DMS 273 treated with DMSO at 0.1 percent for 48 hours (cell line): ENCODE measurements around the gene SRCAP.

ENCODE experiments used
- DNase-seq: peaks from one replicate; lab custom pipeline; 2025; lab: John Stamatoyannopoulos, UW

The SRCAP gene

DNA sequence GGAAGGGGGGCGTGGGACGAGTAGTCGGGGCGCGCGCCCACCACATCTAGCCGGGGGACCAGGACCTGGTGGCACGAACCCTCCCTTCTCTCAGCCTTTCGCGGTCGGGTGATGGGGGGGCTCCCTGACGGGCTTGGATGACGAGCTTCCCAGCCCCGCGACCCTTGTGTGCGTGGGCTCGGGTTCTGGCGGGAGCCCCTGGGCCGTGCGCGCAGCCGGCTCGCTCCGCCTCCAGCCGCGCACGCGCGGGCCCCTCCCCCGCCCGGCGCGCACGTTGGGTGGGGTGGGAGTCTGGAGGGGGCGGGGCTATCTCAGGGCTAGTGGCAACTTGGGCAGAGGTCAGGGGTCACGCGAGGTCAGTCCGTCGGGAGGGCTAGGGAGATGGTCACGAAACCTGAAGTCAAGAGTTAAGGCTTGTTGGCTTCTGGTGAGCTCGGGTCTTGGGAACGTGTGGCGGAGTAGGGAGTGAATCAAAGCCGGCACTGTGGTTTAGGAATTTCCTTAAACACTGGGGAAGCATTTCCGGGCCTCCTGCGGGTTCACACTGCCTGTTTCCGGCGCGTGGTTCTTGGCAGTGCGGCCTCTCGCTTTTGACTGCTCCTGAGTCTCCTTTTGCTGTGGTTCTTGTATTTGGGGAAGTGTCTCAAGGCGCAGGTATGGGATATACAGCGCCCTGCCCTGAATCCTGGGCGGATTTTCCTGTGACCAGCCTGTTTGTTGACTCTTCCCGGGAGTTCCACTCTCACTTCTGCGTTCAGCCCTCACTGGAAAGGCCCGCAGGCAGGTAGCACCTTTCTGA, at the start of gene SRCAP:
Gene SRCAP (plus strand): TSS at position 356 of the 799 bp plus-strand sequence. CDS start 1,654 bp downstream, outside the sequence.
- peak; percentile 36 for DNase-seq

DNA sequence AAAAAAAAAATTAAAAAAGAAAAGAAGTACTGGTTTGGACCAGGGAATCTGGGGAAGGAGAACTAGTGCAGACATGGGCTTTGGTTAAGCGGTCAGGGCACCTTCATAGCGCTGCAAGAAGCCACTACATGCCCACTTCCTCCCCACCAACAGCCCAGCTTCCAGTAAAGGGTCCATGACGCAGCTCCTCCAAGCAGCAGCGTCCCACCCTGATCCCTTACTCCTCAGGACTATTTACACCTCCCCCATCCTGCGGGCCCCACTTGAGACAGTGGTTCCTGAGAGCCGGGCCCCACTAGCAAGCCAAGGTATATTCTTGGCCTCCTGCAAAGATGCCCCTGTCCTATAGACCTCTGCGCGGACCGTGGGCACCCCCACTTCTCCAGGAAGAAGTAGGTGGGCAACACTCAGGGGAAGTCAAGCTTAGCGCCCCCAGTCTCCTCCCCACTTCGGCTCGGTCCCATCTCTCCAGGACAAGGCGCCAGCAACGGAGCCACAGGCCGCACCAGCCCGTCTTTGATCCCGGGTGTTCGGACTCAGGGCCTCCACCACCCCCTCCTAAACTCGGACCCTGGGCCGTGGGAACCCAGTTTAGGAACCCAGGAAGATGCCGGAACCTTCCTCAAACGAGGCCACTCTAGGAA, 49.1 kb upstream of the SRCAP start:
- no peak for DNase-seq

DNA sequence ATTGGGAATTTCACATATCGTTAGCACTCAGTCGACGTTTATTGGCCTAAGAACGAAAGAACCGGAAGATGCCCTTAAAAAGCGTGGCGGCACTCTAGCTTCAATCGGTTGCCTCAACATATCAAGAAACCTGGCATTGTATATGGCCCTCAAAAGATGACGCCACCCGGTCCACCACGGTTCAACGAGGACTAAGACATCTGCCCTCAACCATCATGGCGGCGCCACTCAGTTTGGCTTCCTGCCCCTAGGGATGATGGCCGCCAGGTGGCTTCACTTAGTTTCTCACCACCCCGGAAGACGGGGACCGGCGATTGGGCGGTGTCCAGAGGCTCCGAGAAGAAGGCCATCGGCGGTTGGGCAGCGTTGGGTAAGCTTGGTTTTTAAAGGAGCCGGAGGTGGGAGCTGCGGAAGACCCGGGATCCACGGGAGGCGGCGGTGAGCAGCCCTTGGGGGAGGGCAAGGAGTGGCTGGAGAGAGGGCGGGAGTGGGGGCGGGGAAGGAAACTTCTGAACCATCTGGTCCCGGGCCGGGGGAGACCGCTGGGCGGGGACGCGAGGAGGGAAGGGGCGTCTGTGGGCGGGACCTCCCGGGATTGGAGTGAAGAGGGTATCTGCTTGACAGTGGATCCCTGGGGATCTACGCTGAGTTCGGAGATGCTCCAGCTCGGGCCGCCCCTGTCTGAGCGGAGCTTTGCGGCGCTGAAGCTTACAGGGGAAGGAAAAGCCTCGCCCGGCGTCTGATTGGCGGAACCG, 48.4 kb upstream of the SRCAP start, which contains the start of gene PRR14:
Gene PRR14 (plus strand): TSS at position 592 of the 755 bp plus-strand sequence. CDS start 686 bp downstream, outside the sequence.
- DNase-seq = peak; percentile 99

DNA sequence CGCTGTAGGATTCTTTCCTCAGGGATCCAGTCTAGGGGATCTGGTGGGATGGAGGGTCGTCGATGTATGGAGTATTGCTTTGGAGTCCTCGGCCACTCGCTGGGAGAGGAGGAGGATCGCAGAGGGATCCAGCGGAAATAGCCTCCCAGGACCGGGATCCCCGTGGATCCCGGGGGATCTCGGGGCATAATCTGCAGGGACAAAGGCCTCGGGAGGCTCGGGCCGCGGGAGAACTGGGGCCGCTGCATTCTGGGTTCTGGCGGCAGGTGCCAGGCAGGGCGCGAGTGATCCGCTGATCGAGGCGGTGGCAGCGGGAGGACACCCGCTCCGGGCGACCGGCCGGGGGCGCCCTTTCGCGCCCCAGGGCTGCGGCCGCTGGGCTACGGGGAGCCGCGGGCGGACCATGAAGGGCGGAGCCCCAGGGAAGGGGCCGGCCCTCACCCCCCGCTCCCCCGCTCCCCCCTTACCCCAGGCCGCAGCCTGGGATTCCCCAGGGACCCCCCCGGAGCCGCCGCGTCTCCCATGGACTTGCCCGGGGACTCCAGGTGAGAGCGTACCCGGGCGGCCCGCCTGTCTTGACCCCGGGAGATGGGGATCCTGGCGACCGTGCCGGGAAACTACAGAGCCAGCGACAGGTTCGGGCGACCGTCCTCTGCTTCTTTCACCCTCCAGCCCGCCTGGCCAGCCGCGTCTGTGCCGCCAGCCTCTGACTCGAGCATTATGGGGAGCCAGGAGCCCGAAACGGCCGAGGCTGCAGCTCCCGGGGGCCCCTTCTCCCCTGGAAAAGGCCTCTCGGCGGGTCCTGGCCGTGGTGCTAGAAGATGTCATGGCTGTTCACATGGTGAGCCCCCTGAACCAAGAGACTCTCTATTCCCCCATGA, 47.6 kb upstream of the SRCAP start:
- peak; percentile 14 for DNase-seq

DNA sequence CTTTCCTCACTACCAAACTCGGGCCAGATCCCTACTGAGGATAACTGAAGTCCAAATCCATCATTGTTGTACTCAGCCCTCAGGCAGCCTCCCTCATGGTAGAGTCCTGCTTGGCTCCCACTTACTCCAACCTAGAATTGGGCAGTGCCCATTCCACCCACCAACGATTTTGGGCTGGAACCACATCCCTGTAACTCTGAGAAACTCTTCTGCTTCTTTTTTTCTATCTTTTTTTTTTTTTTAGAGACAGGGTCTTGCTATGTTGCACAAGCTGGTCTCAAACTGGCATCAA, 47.0 kb upstream of the SRCAP start:
- no peak for DNase-seq

DNA sequence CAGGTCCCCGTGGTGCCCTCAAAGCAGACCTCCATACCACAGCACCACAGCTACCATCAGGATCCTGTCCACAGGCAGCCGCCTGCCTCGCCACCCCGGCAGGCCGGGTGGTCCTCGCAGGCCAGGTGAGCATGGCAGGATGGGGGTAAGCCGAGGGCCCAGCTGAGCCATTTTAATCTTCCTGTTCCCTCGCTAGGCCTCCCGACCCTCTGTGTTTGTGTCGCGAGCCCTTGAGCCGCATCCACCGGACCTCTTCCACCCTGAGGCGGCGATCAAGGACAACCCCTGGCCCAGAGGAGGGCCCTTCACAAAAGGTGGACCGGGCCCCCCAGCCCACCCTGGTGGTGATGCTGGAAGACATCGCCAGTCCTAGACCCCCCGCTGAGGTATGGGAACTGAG, 46.3 kb upstream of the SRCAP start:
- no peak for DNase-seq

DNA sequence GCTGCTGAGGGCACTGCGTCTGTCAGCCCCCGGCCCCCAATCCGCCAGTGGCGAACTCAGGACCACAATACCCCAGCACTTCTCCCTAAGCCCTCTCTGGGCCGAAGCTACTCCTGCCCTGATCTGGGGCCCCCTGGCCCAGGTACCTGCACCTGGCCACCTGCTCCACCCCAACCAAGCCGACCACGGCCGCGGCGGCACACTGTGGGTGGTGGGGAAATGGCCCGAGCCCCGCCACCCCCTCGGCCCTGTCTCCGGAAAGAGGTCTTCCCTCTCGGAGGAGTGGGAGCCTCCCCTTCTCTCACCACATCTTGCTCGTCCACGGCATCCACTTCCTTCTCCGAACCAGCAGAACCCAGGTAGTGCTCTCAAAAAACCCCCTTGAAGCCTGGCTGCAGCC, 44.1 kb upstream of the SRCAP start:
- DNase-seq = no peak

DNA sequence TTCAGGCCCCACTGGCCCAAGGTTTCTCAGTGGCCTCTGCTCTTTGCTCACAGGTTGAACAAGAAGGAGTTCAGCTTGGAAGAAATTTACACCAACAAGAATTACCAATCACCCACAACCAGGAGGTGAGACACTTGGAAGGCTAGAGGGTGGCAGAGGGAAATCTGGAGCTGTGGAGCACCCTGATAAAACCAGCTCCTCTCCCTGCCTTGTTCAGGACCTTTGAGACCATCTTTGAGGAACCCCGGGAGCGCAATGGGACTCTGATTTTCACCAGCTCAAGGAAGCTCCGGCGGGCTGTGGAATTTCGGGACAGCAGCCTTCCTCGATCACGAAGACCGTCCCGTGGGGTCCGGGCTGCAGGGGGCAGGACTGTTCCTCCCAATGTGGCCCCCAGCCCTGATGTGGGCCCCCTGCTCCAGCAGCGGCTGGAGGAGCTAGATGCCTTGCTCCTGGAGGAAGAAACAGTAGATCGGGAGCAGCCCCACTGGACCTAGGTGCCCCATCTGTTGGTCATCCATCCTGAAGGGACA, 43.1 kb upstream of the SRCAP start:
- DNase-seq = no peak

DNA sequence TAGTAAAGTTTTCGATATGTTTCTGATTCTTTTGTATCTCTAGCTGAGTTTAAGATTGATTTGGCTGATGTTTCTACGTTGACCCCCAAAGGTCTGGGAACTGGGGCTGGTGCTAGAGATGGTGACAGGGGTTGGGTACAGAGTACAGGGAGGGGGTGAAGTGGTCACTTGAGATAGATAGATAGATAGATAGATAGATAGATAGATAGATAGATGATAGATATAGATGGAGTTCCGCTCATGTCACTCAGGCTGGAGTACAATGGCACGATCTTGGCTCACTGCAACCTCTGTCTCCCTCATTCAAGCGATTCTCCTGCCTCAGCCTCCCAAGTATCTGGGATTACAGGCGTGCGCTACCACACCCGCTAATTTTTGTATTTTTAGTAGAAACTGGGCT, 42.6 kb upstream of the SRCAP start:
- no peak for DNase-seq

DNA sequence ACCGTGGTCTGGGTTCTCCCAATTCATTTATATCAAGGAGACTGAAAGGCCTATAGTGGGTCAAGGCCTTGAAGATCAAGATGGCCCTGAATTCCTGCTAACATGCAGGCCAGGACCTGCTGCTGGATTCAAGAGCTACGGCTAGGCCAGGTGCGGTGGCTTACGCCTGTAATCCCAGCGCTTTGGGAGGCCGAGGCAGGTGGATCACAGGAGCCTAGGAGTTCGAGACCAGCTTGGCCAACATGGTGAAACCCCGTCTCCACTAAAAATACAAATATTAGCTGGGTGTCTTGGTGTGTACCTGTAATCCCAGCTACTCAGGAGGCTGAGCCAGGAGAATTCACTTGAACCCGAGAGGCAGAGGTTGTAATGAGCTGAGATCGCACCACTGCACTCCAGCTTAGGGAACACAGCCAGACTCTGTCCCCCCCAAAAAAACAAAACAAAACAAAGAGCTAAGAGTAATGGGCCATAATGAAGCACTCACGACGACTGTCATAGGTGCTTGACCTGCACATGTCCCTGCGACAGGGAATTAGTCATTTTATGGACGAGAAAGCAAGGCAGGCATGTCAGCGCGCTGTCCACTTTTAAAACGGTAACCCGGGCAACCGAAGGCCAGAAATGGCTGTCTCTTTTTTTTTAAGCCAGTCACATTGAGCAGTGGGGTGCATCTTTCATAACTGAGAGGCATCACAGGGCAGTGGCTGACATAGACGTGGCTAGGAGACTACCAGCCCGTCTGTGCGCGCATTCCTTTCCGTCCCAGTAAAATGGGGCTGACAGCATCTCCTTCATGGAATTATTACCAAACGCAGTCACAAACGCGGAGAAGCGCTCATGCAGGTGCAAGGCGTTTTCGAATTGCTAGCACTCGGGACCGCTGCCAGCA, 41.8 kb upstream of the SRCAP start:
- DNase-seq = no peak

DNA sequence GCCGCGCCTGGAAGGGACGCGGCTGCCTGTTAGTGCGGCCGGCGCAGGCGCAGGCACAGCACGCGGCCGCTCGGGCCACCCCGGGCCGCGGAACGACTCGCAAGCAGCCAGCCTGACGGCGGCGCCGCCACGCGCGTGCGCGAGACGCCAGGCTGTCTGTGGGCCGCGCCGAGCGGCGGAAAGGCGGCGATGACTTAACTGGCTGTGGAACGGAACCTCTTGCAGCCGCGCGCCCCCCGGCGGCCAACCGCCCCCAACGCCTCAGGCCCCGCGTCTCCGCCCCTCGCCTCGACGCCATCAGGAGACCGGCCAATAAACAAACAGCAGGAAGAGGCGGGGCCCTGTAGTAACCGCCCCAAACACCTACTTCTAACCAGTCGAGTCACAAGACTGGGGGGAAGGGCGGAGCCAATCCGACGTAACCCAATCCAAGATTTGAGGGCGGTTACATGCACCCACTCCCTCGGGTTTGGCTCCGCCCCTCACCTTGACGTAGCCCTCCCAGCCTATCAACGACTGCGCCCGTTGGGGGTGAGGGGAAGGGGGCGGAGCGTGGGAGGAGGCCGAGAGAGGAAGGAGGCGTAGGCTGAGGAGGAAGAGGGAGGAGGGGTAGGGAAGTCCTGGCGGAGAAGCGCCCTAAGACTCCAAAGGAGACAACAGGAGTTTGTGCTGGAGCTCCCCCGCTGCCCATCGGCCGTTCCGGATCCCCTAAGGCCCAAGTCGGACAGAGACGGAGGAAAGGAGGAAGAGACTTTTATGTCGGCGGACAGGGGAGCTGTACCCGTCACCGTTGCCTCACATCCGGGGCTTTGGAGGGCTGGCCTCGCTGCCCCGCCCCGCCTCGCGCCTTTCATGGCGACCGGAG, 40.9 kb upstream of the SRCAP start, which contains the start of gene FBRS:
Gene FBRS (plus strand): TSS at position 566 of the 865 bp plus-strand sequence. CDS start 1,088 bp downstream, outside the sequence.
- peak; percentile 99 for DNase-seq

DNA sequence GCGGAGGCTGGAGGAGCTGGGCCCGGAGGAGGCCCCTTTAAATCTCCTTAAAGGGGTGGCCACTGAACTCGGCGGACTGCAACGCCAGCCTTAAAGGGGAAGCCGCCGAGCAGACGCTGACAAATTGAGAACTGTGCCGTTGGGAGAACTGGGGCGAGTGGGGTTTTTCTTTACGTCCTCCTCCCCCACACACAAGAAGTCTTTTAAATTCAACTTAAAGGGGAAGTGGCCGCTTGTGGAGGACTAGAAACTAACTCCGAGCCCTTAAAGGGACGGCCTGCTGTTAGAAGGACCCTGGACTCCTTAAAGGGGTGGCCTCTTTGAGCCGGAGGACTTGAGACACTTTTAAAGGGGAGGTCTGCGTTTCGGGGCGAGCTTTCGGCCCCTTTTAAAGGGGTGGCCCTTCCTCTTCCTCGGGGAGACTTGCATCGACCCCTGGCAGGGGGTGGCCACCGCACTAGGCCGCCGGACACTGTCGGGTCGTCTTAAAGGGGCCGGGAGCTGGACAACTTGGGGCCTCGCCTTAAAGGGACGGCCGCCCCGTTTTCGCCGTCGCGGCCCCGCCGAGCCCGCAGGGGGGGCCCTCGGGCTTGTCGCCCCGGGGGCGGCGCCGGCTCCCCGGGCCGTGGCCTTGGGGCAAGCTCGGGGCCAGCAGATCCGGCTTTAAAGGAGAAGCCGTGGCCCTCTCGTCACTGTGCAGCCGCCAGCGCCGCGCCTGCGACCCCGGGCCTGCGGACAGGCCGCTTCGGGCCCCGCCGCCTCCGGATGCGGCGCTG, 40.1 kb upstream of the SRCAP start:
- peak; percentile 94 for DNase-seq

DNA sequence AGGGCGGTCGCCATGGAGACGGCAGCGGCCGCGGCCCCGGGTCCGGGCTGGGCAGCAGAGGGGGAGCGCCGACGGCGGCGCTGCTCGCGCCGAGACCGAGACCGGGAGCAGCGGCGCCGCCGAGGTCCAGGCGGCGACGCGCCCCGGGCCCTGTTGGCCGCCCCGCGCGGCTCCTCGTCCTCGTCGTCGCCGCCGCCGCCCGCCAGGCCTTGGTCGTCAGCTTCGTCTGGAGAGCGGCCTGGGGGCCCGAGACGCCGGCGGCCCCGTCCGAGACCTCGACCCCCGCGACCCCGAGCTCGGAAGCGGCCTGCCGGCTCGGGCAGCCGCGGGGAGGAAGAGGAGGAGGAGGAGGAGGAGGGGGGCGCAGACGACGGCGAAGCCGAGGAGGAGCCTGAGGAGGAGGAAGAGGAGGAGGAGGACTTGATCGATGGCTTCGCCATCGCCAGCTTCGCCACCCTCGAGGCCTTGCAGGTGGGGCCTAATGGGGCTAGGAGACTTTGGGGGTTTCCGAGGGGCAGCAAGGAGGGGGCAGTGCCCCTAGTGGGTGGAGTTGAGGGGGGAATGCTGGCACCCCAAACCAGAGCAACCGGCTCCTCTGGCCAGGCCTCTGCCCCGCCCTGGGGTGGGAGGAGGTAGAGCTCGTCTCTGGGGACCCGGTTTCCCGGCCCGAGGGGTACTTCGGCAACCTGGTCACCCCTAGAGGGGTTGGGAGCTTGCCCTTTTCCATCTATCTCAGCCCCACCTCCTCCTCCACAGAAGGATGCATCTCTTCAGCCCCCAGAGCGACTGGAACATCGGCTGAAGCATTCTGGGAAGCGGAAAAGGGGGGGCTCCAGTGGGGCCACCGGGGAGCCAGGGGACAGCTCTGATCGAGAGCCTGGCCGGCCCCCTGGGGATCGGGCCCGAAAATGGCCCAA, 39.2 kb upstream of the SRCAP start:
- DNase-seq = no peak

DNA sequence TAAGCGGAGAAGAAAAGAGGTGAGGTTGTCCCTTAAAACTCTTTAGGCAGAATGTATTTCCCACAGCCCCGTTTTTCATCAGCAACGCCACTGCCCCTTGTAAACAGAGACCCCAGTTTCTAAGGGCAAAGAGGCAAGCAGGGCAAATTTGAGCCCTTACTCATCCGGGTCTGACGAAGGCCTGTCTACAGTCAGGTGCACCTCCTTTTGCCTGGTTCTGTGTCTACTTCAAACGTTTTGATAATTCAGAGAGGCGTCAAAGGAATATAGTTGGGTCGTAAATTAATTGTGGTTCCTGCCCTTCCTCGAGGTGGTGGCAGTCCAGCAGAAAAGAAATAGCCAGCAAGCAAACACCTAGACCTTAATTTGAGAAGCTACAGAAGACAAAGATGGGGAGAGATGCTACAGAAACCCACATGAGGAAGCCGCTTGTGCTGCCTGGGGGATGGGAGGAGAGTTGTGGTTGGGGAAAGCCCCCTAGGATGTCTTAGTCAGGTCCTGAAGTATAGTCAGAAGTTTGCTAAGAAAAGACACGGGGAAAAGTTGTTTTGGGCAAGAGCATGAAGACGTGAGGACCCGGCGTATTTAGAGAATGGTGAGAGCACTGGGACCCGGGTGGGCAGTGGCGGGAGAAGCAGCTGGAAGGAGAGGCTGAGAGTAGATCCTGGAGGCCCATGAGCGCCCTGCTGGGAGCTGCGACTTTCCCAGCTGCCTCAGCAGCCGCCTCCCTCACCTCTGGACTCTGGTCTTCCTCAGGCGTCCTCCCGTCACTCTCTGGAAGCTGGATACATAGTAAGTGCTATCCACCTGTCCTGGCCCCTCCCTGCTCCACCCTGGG, 38.3 kb upstream of the SRCAP start:
- no peak for DNase-seq

DNA sequence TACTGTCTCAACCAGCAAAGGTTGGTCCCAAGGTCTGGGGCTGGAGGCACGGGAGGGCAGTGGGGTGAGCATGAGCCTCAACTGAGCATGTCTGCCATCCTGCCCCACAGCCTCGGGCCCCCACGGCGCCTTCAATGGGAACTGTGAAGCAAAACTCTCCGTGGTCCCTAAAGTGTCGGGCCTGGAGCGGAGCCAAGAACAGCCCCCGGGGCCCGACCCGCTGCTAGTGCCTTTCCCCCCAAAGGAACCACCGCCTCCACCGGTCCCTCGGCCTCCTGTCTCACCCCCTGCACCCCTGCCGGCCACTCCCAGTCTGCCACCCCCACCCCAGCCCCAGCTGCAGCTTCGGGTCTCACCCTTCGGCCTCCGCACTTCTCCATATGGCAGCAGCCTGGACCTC, 36.5 kb upstream of the SRCAP start:
- DNase-seq = no peak

DNA sequence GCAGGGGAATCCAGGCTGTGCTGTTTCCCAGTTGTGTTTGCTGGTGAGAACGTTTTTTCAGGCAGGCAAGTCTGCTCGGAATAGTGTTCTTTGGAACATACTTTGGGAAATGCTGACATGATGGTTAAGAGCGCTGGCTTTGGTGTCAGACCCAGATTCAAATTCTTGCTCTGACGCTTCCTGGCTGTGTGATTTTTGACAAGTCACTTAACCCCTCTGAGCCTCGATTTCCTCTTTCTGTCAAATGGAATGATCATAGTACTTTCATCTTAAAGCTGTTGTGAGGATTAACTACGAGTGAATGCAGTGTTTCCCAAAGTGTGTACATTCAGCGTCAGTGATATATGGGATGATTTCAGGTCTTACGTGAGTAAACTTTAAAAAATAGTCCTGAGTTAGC, 35.9 kb upstream of the SRCAP start:
- no peak for DNase-seq

DNA sequence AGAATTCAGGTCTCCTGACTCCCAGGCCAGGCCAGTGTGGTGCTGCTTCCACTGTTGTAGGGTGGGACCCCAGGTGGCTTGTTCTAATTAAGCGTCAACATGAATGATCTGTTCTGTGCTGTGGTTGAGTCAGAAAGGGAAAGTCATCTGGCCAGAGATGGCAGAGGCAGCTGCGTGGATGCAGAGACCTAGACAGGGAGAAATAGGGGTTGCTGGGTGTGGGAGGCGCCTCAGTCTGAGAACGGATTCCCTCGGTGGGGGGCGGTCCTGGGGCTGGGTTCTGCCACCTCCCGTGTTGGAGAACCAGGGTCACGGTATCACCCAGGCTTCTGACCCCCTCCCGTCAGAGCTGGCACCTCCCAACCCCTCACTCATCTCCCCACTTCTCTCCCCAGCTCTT, 35.2 kb upstream of the SRCAP start:
- DNase-seq = no peak
